Esophagus squamous epithelium (tissue), 4 donors: ENCODE results near the gene KCNH5.

Experiments
- CTCF ChIP-seq, 6 experiments: fragments of 450-650 bp in 4 of 6; fragments of 200-600 bp in 2 of 6; sonication (generic) in 2 of 6; IDR thresholded peaks; one replicate each; pipeline ENCODE4 v1.5.1; 2016 to 2019; ENCODE audit warnings: antibody characterized with exemption in 6 of 6, mild to moderate bottlenecking in 4 of 6, moderate library complexity in 4 of 6
- POLR2A ChIP-seq, 4 donors: fragments of 450-650 bp; IDR thresholded peaks; one replicate each; pipeline ENCODE4 v1.6.1; 2017; ENCODE audit warnings: antibody characterized with exemption in 4 of 4, mild to moderate bottlenecking in 4 of 4, moderate library complexity in 3 of 4

DNA sequence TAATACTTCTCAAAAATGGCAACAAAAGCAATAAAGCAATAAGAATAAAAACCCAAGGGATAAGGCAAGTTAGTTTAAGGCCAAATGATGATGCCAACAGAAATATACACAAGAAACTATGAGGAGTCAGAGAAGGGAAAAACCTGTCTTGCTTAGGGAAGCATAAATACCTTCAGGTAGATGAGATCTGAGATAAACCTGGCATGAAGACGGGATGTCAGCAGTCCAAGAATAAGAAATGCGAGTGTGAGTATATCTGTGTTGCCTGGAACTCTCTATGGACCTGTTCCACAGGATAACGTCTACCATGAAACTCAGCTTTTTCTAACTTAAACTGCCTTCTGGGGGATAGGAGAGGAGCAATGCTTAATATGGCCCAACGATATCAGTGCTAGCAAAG lies 30.6 kb downstream of the KCNH5 start:
- TF ChIP-seq POLR2A (IDR thresholded peaks at IDR 0.05): no peak
- TF ChIP-seq CTCF (IDR thresholded peaks at IDR 0.05): no peak
